ENCODE measurements around the gene CHCHD6. TPM values are rescaled to one million over a fixed set of nuclear protein-coding genes. Genes with fewer than 3 reads are reported as not detected.

The CHCHD6 gene
- total RNA-seq, 3 donors from 2014 or later (not counting 1 experiment from before 2014, with no cell fraction given): 5.3 to 9.9 (median 8.3) TPM

- Histone ChIP-seq H3K4me3 (ENCODE audit: low read length) (peak within 1 kb of the TSS; percentile 49), H3K27me3 (ENCODE audit: control insufficient read depth, insufficient read depth, low read length) (peaks cover 3% of the 10 kb centered on the region), H3K36me3 (ENCODE audit: control insufficient read depth, insufficient read depth, low read length) (no peaks in the 10 kb centered on the region), H3K9me3 (ENCODE audit: control insufficient read depth, insufficient read depth, low read length) (no peaks in the 10 kb centered on the region), H3K4me1 (ENCODE audit: control insufficient read depth, insufficient read depth, low read length) (peaks cover 22% of the 10 kb centered on the region), H3K27ac (ENCODE audit: low read length) (peak within 1 kb of the TSS; percentile 98)
- H3K4me1 Mint-ChIP-seq: peaks cover 0 to 13% of the 10 kb centered on the region in 2 donors
- peak; percentile 93 for TF ChIP-seq CTCF (IDR thresholded peaks at IDR 0.05)
- peaks cover 23 to 28% of the 10 kb centered on the region in 2 donors for H3K27me3 Mint-ChIP-seq (ENCODE audit: low read depth in 2 of 2)
- no peaks in the 10 kb centered on the region for H3K36me3 Mint-ChIP-seq
- DNase-seq (peak; percentile 91 to 95), ATAC-seq (peak; percentile 84 to 93 (median 84))
- intact Hi-C loops (cut with micrococcal nuclease): loop anchor here (1.0 to 10.0 kb wide), 4 partner anchors 71 to 460 kb away; partner anchors contain the start of genes CHCHD6 and CHST13
- H3K4me3 Mint-ChIP-seq: peak within 1 kb of the TSS; percentile 83
- H3K9me3 Mint-ChIP-seq: no peaks in the 10 kb centered on the region
- H3K27ac Mint-ChIP-seq: peak within 1 kb of the TSS; percentile 83 to 91
- WGBS (ENCODE audit: insufficient coverage): under 1% methylated on average over 89 of the region's 89 CpGs
Observed at GRCh38 chr3:126982471-126983175, 278.6 kb downstream of the CHCHD6 start, which contains the start of gene PLXNA1. TSS of gene PLXNA1 (plus strand) at chr3:126983115. CDS start at chr3:126988594, 5,479 bp downstream.

- Histone ChIP-seq H3K27me3 (ENCODE audit: control insufficient read depth, insufficient read depth, low read length) (peaks cover 3% of the 10 kb centered on the region), H3K4me3 (ENCODE audit: low read length) (no peak overlapping the region), H3K4me1 (ENCODE audit: control insufficient read depth, insufficient read depth, low read length) (peaks cover 22% of the 10 kb centered on the region), H3K27ac (ENCODE audit: low read length) (no peak overlapping the region), H3K36me3 (ENCODE audit: control insufficient read depth, insufficient read depth, low read length) (no peaks in the 10 kb centered on the region), H3K9me3 (ENCODE audit: control insufficient read depth, insufficient read depth, low read length) (no peaks in the 10 kb centered on the region)
- intact Hi-C loops (cut with micrococcal nuclease): loop anchor here (5.0 to 10.0 kb wide), 3 partner anchors 278 to 461 kb away; partner anchors contain the start of genes CHCHD6 and CHST13
- under 1% methylated on average over 70 of the region's 70 CpGs for WGBS (ENCODE audit: insufficient coverage)
- DNase-seq (peak; percentile 26 to 49), ATAC-seq (no peak)
- no peak overlapping the region for H3K27ac Mint-ChIP-seq
- no peak overlapping the region for H3K4me3 Mint-ChIP-seq
- H3K27me3 Mint-ChIP-seq (ENCODE audit: low read depth in 2 of 2): peaks cover 19 to 23% of the 10 kb centered on the region in 2 donors
- H3K9me3 Mint-ChIP-seq: no peaks in the 10 kb centered on the region
- peaks cover 0 to 13% of the 10 kb centered on the region in 2 donors for H3K4me1 Mint-ChIP-seq
- no peak for TF ChIP-seq CTCF (IDR thresholded peaks at IDR 0.05)
- no peaks in the 10 kb centered on the region for H3K36me3 Mint-ChIP-seq
Observed at GRCh38 chr3:126983276-126983652, 279.2 kb downstream of the CHCHD6 start.

GRCh38 chr3:126983653-126984390, 279.8 kb downstream of the CHCHD6 start:
- Histone ChIP-seq H3K27me3 (ENCODE audit: control insufficient read depth, insufficient read depth, low read length) (peaks cover 3% of the 10 kb centered on the region), H3K4me1 (ENCODE audit: control insufficient read depth, insufficient read depth, low read length) (peaks cover 22% of the 10 kb centered on the region), H3K27ac (ENCODE audit: low read length) (no peak overlapping the region), H3K9me3 (ENCODE audit: control insufficient read depth, insufficient read depth, low read length) (no peaks in the 10 kb centered on the region), H3K4me3 (ENCODE audit: low read length) (peak overlapping the region; percentile 30), H3K36me3 (ENCODE audit: control insufficient read depth, insufficient read depth, low read length) (no peaks in the 10 kb centered on the region)
- H3K4me1 Mint-ChIP-seq: peaks cover 0 to 13% of the 10 kb centered on the region in 2 donors
- no peaks in the 10 kb centered on the region for H3K9me3 Mint-ChIP-seq
- peaks cover 15 to 17% of the 10 kb centered on the region in 2 donors for H3K27me3 Mint-ChIP-seq (ENCODE audit: low read depth in 2 of 2)
- TF ChIP-seq CTCF (IDR thresholded peaks at IDR 0.05): no peak
- no peak for ATAC-seq
- no peak overlapping the region for H3K27ac Mint-ChIP-seq
- 2% methylated on average over 61 of the region's 61 CpGs for WGBS (ENCODE audit: insufficient coverage)
- H3K36me3 Mint-ChIP-seq: no peaks in the 10 kb centered on the region
- intact Hi-C loops (cut with micrococcal nuclease): loop anchor here (5.0 to 10.0 kb wide), 3 partner anchors 279 to 462 kb away; partner anchors contain the start of genes CHCHD6 and CHST13
- H3K4me3 Mint-ChIP-seq: peak overlapping the region; percentile 6
- peak; percentile 26 to 57 for DNase-seq
